Endothelial cell of coronary artery (primary cell): ENCODE measurements around the gene SCAI. TPM values are rescaled to one million over a fixed set of nuclear protein-coding genes. Genes with fewer than 3 reads are reported as not detected.

Experiments
- total RNA-seq: library from RNA; depleted of rRNA; stranded (reverse); fragments of >200 nt; gene quantifications from 2 replicates; pipeline ENCODE4 v1.2.3, GENCODE V29; 2014

The SCAI gene
- 3.5 and 4.8 TPM in 2 replicates for total RNA-seq

GRCh38 chr9:125143377-125144090 is at the start of gene SCAI:
Gene SCAI (minus strand): TSS chr9:125143528. CDS start chr9:125143437, 91 bp downstream.

DNA sequence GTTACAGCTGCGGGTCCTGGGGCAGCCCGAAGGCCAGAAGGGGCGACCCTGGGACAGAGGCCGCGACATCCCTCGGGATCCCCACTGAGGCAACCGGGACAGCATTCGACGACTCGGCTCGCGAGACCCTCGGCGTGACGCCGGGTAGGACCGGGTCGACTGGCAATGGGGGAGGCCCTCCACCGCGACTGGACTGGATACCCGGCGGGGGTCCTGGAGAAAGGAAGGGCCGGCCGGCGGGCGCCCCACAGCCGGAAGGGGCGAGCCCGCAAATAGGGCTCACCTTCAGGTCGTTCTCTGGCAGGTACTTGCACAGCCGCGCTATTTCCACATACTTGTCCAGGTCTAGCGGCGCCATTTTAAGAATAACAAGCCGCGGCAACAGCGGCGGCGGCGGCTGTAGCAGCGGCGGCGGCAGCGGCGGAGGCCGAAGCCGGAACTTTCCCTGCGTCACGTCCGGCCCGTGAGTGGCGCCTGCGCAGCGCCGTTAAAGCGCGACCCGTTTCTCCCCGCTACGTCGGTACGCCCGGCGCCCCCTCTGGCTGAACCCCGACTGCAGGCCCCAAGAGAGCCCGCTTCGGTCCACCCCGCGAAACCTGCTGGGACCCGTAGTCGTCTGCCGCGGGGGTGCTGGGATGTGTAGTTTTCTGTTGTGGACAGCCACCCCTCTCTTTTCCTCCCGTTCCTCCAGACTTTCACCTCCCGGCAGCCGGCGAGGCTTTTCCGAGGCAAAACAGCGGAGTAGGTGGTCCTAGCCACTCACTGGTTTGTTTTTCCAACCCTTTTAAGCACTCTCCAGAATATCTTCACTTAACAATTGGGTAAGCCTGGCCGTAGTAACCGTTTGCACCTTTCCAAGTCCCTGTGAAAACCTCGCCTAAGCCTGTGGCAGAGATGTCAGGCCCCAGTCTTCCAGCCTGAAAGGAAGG is 46.3 kb upstream of the SCAI start, which contains the start of gene PPP6C:
TSS of gene PPP6C (minus strand) at position 443 of the 929 bp plus-strand sequence. CDS start at position 358, 85 bp downstream.

DNA sequence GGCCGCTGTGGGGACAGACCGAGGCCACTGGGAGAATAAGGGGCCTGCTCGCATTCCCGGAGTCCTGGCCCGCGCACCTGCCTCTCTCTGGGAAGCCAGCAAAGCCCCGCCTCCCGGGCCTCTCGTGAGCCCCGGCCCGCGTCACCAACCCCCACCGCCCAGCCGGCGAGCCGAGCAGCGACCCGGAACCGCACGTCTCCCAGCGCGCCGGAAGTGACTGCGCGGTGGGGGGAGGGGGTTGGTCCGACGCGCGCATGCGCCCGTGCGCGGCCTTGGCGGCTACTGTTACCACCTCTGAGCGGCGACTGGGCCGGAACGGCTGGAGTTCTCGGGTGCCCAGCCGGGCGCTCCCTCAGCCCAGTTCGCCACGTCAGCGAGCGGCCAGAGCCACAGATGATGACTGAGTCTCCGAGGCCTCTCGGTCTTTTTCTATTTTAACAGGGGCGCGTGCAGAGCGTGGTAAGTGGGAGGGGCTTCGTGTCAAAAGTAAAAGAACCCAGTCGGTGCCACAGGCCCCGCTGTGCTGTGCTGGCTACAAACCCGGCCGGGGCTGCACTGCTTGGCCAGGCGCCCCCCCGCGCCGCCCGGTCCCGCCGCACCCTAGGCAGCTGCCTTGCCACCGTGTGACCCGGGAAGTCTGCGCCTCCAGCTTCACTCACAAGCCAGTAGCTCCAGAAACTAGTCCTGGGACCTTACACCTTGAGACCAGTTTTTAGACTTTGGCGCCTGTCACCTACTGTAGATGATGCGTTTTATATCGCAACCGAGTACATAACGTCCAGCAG is 202.2 kb downstream of the SCAI start, which contains the start of gene GOLGA1:
TSS of gene GOLGA1 (minus strand) at position 190 of the 785 bp plus-strand sequence. CDS start 2,372 bp downstream, outside the sequence.

Other genes with a start within 250 kb of the SCAI start
- 7.7 and 11.0 TPM in 2 replicates for gene GOLGA1, start 202.4 kb downstream of the SCAI start, total RNA-seq
- gene PPP6C, start 46.3 kb upstream of the SCAI start, total RNA-seq = 12.1 and 16.2 TPM in 2 replicates
- 26.8 and 35.0 TPM in 2 replicates for gene RABEPK, start 57.0 kb upstream of the SCAI start, total RNA-seq
- gene HSPA5, start 97.8 kb upstream of the SCAI start, total RNA-seq = 188 and 250 TPM in 2 replicates
- 39.4 and 54.3 TPM in 2 replicates for gene GAPVD1, start 118.3 kb upstream of the SCAI start, total RNA-seq